Bronchial epithelial cell (primary cell): ENCODE results near the gene CHURC1. TPM values are rescaled to one million over a fixed set of nuclear protein-coding genes. Genes with fewer than 3 reads are reported as not detected.

Experiments
- DNase-seq: peaks from one replicate; pipeline ENCODE4 v3.0.0-alpha.2; 2010; ENCODE audit warnings: low read depth
- FAIRE-seq: peaks from 2 replicates; lab custom pipeline; 2011; peaks lifted over from hg19 to GRCh38; lab: Jason Lieb, UNC
- H3K27me3 ChIP-seq: 2 replicates; pipeline ENCODE4 v1.5.1; 2011; ENCODE audit warnings: low read length; ENCODE audit not compliant: control insufficient read depth, insufficient read depth
- H3K36me3 ChIP-seq: 2 replicates; pipeline ENCODE4 v1.5.1; 2011; ENCODE audit warnings: low read length; ENCODE audit not compliant: control insufficient read depth, insufficient read depth
- H3K4me3 ChIP-seq: 2 replicates; pipeline ENCODE4 v1.5.1; 2011; ENCODE audit warnings: mild to moderate bottlenecking, low read depth, low read length, control low read depth
- CTCF ChIP-seq: IDR thresholded peaks from 2 replicates; pipeline ENCODE4 v1.5.1; 2011; ENCODE audit warnings: mild to moderate bottlenecking, moderate library complexity, low read length, control low read depth, inconsistent platforms; ENCODE audit not compliant: insufficient read depth, severe bottlenecking
- total RNA-seq: library from RNA; depleted of rRNA; stranded (reverse); fragments of >200 nt; gene quantifications from 2 replicates; pipeline ENCODE4 v1.2.1, GENCODE V29; 2014

Gene CHURC1
- total RNA-seq, 1 donor from 2014 or later = 21.9 TPM

GRCh38 chr14:64868841-64869240, 45.4 kb upstream of the CHURC1 start:
- no peaks in the 10 kb centered on the region for H3K36me3 ChIP-seq
- peaks cover 4% of the 10 kb centered on the region for H3K27me3 ChIP-seq
- TF ChIP-seq CTCF = no peak
- H3K4me3 ChIP-seq = no peak overlapping the region
- DNase-seq (no peak), FAIRE-seq (no peak)

- Histone ChIP-seq H3K27me3 (peaks cover 5% of the 10 kb centered on the region), H3K36me3 (no peaks in the 10 kb centered on the region), H3K4me3 (no peak overlapping the region)
- DNase-seq (no peak), FAIRE-seq (no peak)
- TF ChIP-seq CTCF = no peak
Observed at GRCh38 chr14:64870160-64870559, 44.1 kb upstream of the CHURC1 start.

GRCh38 chr14:64871344-64871743, 42.9 kb upstream of the CHURC1 start:
- Histone ChIP-seq H3K4me3 (no peak overlapping the region), H3K27me3 (peaks cover 8% of the 10 kb centered on the region), H3K36me3 (no peaks in the 10 kb centered on the region)
- FAIRE-seq = no peak
- no peak for TF ChIP-seq CTCF
- DNase-seq = no peak

GRCh38 chr14:64873506-64874219, 40.6 kb upstream of the CHURC1 start:
- no peak for TF ChIP-seq CTCF
- Histone ChIP-seq H3K27me3 (peaks cover 16% of the 10 kb centered on the region), H3K4me3 (no peak overlapping the region), H3K36me3 (no peaks in the 10 kb centered on the region)
- FAIRE-seq (no peak), DNase-seq (no peak)

- Histone ChIP-seq H3K4me3 (no peak overlapping the region), H3K36me3 (no peaks in the 10 kb centered on the region), H3K27me3 (peaks cover 25% of the 10 kb centered on the region)
- DNase-seq (no peak), FAIRE-seq (no peak)
- TF ChIP-seq CTCF = no peak
Observed at GRCh38 chr14:64875350-64875749, 38.9 kb upstream of the CHURC1 start.

- Histone ChIP-seq H3K27me3 (peaks cover 34% of the 10 kb centered on the region), H3K36me3 (no peaks in the 10 kb centered on the region), H3K4me3 (no peak overlapping the region)
- FAIRE-seq = no peak
- DNase-seq = no peak
- no peak for TF ChIP-seq CTCF
Observed at GRCh38 chr14:64877846-64878245, 36.4 kb upstream of the CHURC1 start.
